Esophagus muscularis mucosa (tissue), 4 donors: ENCODE data around the gene ABTB2. TPM values are rescaled to one million over a fixed set of nuclear protein-coding genes. Genes with fewer than 3 reads are reported as not detected.

Experiments
- DNase-seq: peaks from one replicate; pipeline ENCODE4 v3.0.0-alpha.2; 2017; ENCODE audit errors: extremely low spot score
- H3K27ac ChIP-seq, 4 donors: fragments of 200-600 bp; sonication (generic); replicated peaks in 1 of 4; 1 replicate in 3 of 4; 2 replicates in 1 of 4; pipeline ENCODE4 v1.5.1; 2016 to 2019; ENCODE audit warnings: mild to moderate bottlenecking in 1 of 4
- H3K27me3 ChIP-seq, 4 donors: fragments of 200-600 bp; sonication (generic); one replicate each; pipeline versions ENCODE4 v1.5.1 to v1.6.0; 2016 to 2019
- H3K36me3 ChIP-seq, 4 donors: fragments of 200-600 bp; sonication (generic); one replicate each; pipeline ENCODE4 v1.5.1; 2016 to 2019
- H3K4me1 ChIP-seq, 4 donors: fragments of 200-600 bp; sonication (generic); one replicate each; pipeline ENCODE4 v1.5.1; 2016 to 2019
- H3K4me3 ChIP-seq, 4 donors: fragments of 200-600 bp; sonication (generic); 1 replicate in 2 of 4; 2 replicates in 2 of 4; pipeline ENCODE4 v1.5.1; 2016 to 2019; ENCODE audit warnings: mild to moderate bottlenecking in 4 of 4, moderate library complexity in 1 of 4
- H3K9me3 ChIP-seq, 4 donors: fragments of 200-600 bp; sonication (generic); 1 replicate in 3 of 4; 2 replicates in 1 of 4; pipeline ENCODE4 v1.5.1; 2016 to 2019
- EP300 ChIP-seq: sonication (generic); formaldehyde crosslinking; IDR thresholded peaks from one replicate; pipeline ENCODE4 v1.6.1; 2017; ENCODE audit warnings: antibody characterized with exemption
- POLR2A ChIP-seq: fragments of 450-650 bp; IDR thresholded peaks from one replicate; pipeline ENCODE4 v1.6.1; 2017; ENCODE audit warnings: antibody characterized with exemption, moderate library complexity, mild to moderate bottlenecking, low read depth
- POLR2AphosphoS5 ChIP-seq, 2 donors: sonication (generic); formaldehyde crosslinking; IDR thresholded peaks; one replicate each; pipeline ENCODE4 v1.6.1; 2017; ENCODE audit warnings: antibody characterized with exemption in 2 of 2
- WGBS: methylation state at CpG from one replicate; pipeline ENCODE4 v1.1.5; 2018; 5-methylcytosine and 5-hydroxymethylcytosine counted together
- intact Hi-C: fragments of 100-400 bp; cut with DNase I; formaldehyde crosslinking; loops from one replicate; pipeline ENCODE4 v1.15.1; 2023
- total RNA-seq, 4 donors: library from RNA; depleted of rRNA; stranded (reverse); fragments of >200 nt; gene quantifications; one replicate each; pipeline versions ENCODE4 v1.1.0 to v1.2.1, GENCODE V29; 2016
- TF ChIP-seq, protein P1 (sequence below), 3 experiments: fragments of 200-600 bp in 2 of 3; fragments of 450-650 bp in 1 of 3; sonication (generic) in 2 of 3; IDR thresholded peaks; one replicate each; pipeline ENCODE4 v1.5.1; 2017 to 2019; ENCODE audit warnings: antibody characterized with exemption in 3 of 3, mild to moderate bottlenecking in 2 of 3, moderate library complexity in 1 of 3

Gene ABTB2
- total RNA-seq, 4 donors from 2014 or later: 5.0 to 8.0 (median 7.2) TPM

DNA sequence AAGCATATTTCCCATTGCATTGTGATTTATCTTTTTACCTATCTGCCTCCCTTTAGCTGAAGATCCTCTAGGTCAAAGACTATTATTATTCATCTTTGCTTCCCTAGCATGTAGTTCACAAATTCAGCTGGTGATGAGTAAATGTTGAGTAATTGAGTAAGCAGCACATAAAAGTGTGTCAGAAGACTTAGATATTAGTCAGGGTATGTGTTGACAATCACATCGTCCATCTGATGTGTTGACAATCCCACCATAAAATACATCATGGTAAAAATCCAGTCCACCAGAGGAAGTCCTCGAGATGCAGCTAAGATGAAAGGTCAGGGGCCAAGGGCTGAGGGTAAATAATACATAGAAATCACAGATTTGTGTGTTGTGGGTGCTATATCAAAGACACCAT is 22.9 kb upstream of the ABTB2 start:
- TF ChIP-seq, protein P1, sequence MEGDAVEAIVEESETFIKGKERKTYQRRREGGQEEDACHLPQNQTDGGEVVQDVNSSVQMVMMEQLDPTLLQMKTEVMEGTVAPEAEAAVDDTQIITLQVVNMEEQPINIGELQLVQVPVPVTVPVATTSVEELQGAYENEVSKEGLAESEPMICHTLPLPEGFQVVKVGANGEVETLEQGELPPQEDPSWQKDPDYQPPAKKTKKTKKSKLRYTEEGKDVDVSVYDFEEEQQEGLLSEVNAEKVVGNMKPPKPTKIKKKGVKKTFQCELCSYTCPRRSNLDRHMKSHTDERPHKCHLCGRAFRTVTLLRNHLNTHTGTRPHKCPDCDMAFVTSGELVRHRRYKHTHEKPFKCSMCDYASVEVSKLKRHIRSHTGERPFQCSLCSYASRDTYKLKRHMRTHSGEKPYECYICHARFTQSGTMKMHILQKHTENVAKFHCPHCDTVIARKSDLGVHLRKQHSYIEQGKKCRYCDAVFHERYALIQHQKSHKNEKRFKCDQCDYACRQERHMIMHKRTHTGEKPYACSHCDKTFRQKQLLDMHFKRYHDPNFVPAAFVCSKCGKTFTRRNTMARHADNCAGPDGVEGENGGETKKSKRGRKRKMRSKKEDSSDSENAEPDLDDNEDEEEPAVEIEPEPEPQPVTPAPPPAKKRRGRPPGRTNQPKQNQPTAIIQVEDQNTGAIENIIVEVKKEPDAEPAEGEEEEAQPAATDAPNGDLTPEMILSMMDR (IDR thresholded peaks at IDR 0.05): no peak
- intact Hi-C loops: no loop called here
- WGBS: 51% methylated on average over 2 of the region's 2 CpGs

DNA sequence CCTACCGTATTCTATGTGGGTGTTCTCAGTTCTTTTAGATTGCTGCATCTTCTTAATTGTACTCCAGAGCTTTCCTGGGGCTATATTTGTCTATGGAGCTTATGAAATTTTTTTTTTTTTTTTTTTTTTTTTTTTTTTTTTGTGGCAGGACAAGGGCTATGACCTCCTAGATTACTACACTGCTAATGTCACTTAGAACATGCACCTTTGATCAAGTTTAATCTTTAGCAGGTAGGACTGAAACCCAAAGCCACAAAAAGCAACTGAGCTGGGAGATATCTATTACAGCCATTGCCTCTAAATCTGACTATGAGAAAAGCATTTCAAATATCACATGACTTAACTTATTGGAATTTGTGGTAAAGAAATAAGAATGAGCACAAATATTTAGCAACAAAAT is 21.7 kb upstream of the ABTB2 start:
- Histone ChIP-seq H3K4me3 (no peak overlapping the region), H3K9me3 (peaks cover 0 to 27% (median 25%) of the 10 kb centered on the region in 4 donors), H3K27me3 (no peaks in the 10 kb centered on the region), H3K4me1 (no peaks in the 10 kb centered on the region), H3K36me3 (no peaks in the 10 kb centered on the region), H3K27ac (no peak overlapping the region)
- WGBS: 76% methylated on average over 1 of the region's 1 CpG
- TF ChIP-seq, protein P1 (IDR thresholded peaks at IDR 0.05): no peak
- DNase-seq: no peak
- intact Hi-C loops: no loop called here

More for the DNA sequence above, 22.9 kb upstream of the ABTB2 start:
- H3K4me3 ChIP-seq: no peak overlapping the region
- no peaks in the 10 kb centered on the region for H3K4me1 ChIP-seq
- no peaks in the 10 kb centered on the region for H3K36me3 ChIP-seq
- no peak overlapping the region for H3K27ac ChIP-seq
- H3K9me3 ChIP-seq: peaks cover 0 to 27% (median 25%) of the 10 kb centered on the region in 4 donors
- no peaks in the 10 kb centered on the region for H3K27me3 ChIP-seq
- no peak for DNase-seq

DNA sequence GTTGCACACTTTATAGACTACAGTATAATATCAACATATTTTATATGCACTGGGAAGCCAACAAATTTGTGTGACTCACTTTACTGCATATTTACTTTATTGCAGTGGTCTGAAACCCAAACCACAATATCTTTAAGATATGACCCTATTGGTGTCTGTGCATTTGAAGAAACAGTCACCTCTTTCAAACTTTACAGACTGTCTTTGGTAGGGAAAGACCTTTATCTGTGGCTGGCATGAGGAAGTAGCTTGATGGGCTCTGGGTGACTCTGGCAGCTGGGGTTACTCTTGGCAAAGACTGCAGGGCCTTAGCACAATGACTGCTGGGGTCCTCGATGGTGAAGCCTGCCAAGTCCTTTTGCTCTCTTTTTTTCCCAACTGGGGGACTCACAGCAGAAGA is 21.3 kb upstream of the ABTB2 start:
- H3K9me3 ChIP-seq: peaks cover 0 to 27% (median 25%) of the 10 kb centered on the region in 4 donors
- H3K27ac ChIP-seq: no peak overlapping the region
- intact Hi-C loops: no loop called here
- no peak for TF ChIP-seq EP300
- TF ChIP-seq POLR2A: no peak
- no peak for TF ChIP-seq POLR2AphosphoS5 (IDR thresholded peaks at IDR 0.05)
- TF ChIP-seq, protein P1 (IDR thresholded peaks at IDR 0.05): no peak
- DNase-seq: no peak
- H3K36me3 ChIP-seq: no peaks in the 10 kb centered on the region
- H3K4me1 ChIP-seq: no peaks in the 10 kb centered on the region
- no peaks in the 10 kb centered on the region for H3K27me3 ChIP-seq
- H3K4me3 ChIP-seq: no peak overlapping the region
- 65% methylated on average over 1 of the region's 1 CpG for WGBS

DNA sequence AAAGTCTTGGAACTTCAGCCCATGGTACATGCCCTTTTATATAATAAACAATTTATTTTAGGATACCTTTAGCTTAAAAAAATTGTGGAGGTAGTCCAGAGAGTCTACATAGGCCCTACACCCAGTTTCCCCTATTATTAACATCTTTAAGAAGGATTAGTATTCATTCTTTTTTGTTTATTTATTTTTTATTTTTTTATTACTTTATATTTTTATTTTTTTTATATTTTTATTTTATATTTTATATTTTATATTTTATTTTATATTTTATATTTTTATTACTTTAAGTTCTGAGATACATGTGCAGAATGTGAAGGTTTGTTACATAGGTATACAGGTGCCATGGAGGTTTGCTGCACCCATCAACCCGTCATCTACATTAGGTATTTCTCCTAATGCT is 15.9 kb upstream of the ABTB2 start:
- intact Hi-C loops: no loop called here
- H3K27ac ChIP-seq: no peak overlapping the region
- WGBS: 96% methylated on average over 1 of the region's 1 CpG
- no peaks in the 10 kb centered on the region for H3K36me3 ChIP-seq
- no peak for DNase-seq
- H3K9me3 ChIP-seq: peaks cover 0 to 27% (median 25%) of the 10 kb centered on the region in 4 donors
- H3K27me3 ChIP-seq: no peaks in the 10 kb centered on the region
- H3K4me3 ChIP-seq: no peak overlapping the region
- no peak for TF ChIP-seq POLR2A
- TF ChIP-seq, protein P1 (IDR thresholded peaks at IDR 0.05): no peak
- no peak for TF ChIP-seq EP300
- no peak for TF ChIP-seq POLR2AphosphoS5 (IDR thresholded peaks at IDR 0.05)
- peaks cover 0 to 8% (median 5%) of the 10 kb centered on the region in 4 donors for H3K4me1 ChIP-seq

DNA sequence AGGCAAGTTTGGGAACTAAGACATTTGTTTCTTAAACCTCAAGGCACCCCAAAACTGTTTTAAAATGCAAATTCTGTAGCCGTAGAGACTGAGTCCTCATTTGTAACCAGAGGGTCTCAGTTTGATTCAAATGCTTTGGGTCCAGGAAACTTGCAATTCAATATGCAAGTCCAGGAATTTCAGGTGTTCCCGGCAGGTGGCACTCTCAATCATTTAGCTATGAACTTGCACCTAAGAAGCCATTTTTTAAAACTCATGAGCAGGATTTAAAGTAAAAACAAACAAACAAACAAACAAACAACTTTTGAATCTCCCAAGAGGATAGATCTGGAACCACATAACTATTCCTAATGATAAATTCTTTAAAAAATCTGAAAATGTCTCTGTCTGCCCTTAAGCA is 8.7 kb upstream of the ABTB2 start:
- 66% methylated on average over 2 of the region's 2 CpGs for WGBS
- TF ChIP-seq EP300 (no peak), POLR2AphosphoS5 (IDR thresholded peaks at IDR 0.05) (no peak), POLR2A (no peak)
- TF ChIP-seq, protein P1 (IDR thresholded peaks at IDR 0.05): no peak
- DNase-seq: no peak
- Histone ChIP-seq H3K27ac (no peak overlapping the region), H3K9me3 (no peaks in the 10 kb centered on the region), H3K4me3 (no peak overlapping the region), H3K27me3 (peaks cover 0 to 7% (median 0%) of the 10 kb centered on the region in 4 donors), H3K36me3 (no peaks in the 10 kb centered on the region), H3K4me1 (peaks cover 0 to 5% (median 2%) of the 10 kb centered on the region in 4 donors)
- intact Hi-C loops: loop anchor here (10.0 kb wide), 1 partner anchor 128 kb away; no protein-coding TSS in a partner anchor
